B cell (primary cell): ENCODE data around the gene SDK2. TPM values are rescaled to one million over a fixed set of nuclear protein-coding genes. Genes with fewer than 3 reads are reported as not detected.

ENCODE experiments used
- ATAC-seq: fragments of 200-7000 bp; cut with Tn5 transposase; one replicate; pipeline ENCODE4 v1.10.0; 2021; ENCODE audit warnings: low read depth, mild to moderate bottlenecking, moderate number of reproducible peaks, moderate library complexity
- CTCF ChIA-PET: fragments of 350-600 bp; sonication (Branson Sonifier 250); formaldehyde crosslinking; loops from one replicate; lab custom pipeline; 2021; ENCODE audit warnings: antibody characterized with exemption, inconsistent platforms; lab: Charles Lee
- POLR2A ChIA-PET: fragments of 350-600 bp; sonication (Branson Sonifier 250); formaldehyde crosslinking; loops from one replicate; lab custom pipeline; 2021; ENCODE audit warnings: antibody characterized with exemption; lab: Charles Lee
- DNase-seq: peaks from one replicate; pipeline ENCODE4 v3.0.0; 2013
- H2AFZ ChIP-seq: 2 replicates; pipeline ENCODE4 v1.6.1; 2012; ENCODE audit warnings: mild to moderate bottlenecking, low read depth, low read length; ENCODE audit not compliant: insufficient read depth, poor library complexity, severe bottlenecking
- H3K27ac ChIP-seq, 2 donors: 1 replicate in 1 of 2; 2 replicates in 1 of 2; pipeline ENCODE4 v1.5.1; 2012 to 2013; ENCODE audit warnings: low read length in 2 of 2, mild to moderate bottlenecking in 2 of 2, moderate library complexity in 1 of 2
- H3K27me3 ChIP-seq, 4 experiments: fragments of 200-600 bp in 1 of 4; sonication (generic) in 1 of 4; replicated peaks in 1 of 4; 1 replicate in 2 of 4; 2 replicates in 2 of 4; pipeline versions ENCODE4 v1.6.1 to v1.7.0; 2013 to 2016; ENCODE audit warnings: low read length in 3 of 4, mild to moderate bottlenecking in 2 of 4, mixed read lengths in 1 of 4, moderate library complexity in 1 of 4; ENCODE audit not compliant: insufficient read depth in 4 of 4, control insufficient read depth in 3 of 4; ENCODE audit errors: control extremely low read depth in 1 of 4
- H3K36me3 ChIP-seq, 2 experiments: replicated peaks in 1 of 2; 1 replicate in 1 of 2; 2 replicates in 1 of 2; pipeline versions ENCODE4 v1.6.1 to v1.7.1; 2013; ENCODE audit warnings: low read length in 1 of 2; ENCODE audit not compliant: insufficient read depth in 2 of 2, control insufficient read depth in 1 of 2; ENCODE audit errors: control extremely low read depth in 1 of 2, extremely low read depth in 1 of 2
- H3K4me1 ChIP-seq, 2 donors: fragments of 200-600 bp in 1 of 2; sonication (generic) in 1 of 2; 1 replicate in 1 of 2; 2 replicates in 1 of 2; pipeline versions ENCODE4 v1.5.1 to v1.6.1; 2013 to 2017; ENCODE audit warnings: low read length in 2 of 2; ENCODE audit not compliant: control insufficient read depth in 2 of 2, insufficient read depth in 2 of 2
- H3K4me2 ChIP-seq: replicated peaks from 2 replicates; pipeline ENCODE3; 2012; ENCODE audit warnings: mild to moderate bottlenecking, low read depth, low read length; ENCODE audit not compliant: poor library complexity, severe bottlenecking
- H3K4me3 ChIP-seq, 5 experiments: fragments of 200-600 bp in 1 of 5; sonication (generic) in 1 of 5; 1 replicate in 3 of 5; 2 replicates in 2 of 5; pipeline versions ENCODE4 v1.5.1 to v1.7.0; 2011 to 2016; ENCODE audit warnings: low read length in 4 of 5, mild to moderate bottlenecking in 4 of 5, low read depth in 2 of 5, control low read depth in 1 of 5, moderate library complexity in 1 of 5; ENCODE audit not compliant: insufficient read depth in 1 of 5; ENCODE audit errors: control extremely low read depth in 1 of 5, extremely low read depth in 1 of 5
- H3K79me2 ChIP-seq: fragments of 200-600 bp; sonication (generic); one replicate; pipeline ENCODE4 v1.6.0; 2016; ENCODE audit warnings: low read length; ENCODE audit not compliant: control insufficient read depth, insufficient read depth
- H3K9ac ChIP-seq: fragments of 200-600 bp; sonication (generic); 2 replicates; pipeline ENCODE4 v1.6.1; 2017; ENCODE audit warnings: mild to moderate bottlenecking, low read length, moderate library complexity
- H3K9me3 ChIP-seq, 3 donors: one replicate each; pipeline versions ENCODE4 v1.6.1 to v1.7.1; 2013; ENCODE audit warnings: low read length in 2 of 3; ENCODE audit not compliant: control insufficient read depth in 2 of 3, insufficient read depth in 1 of 3; ENCODE audit errors: control extremely low read depth in 1 of 3
- H4K20me1 ChIP-seq: 2 replicates; pipeline ENCODE4 v1.6.0; 2012; ENCODE audit warnings: mild to moderate bottlenecking, low read length; ENCODE audit not compliant: insufficient read depth, control insufficient read depth, poor library complexity, severe bottlenecking
- H3K27ac Mint-ChIP-seq: one replicate; pipeline ENCODE4 v1.8.0; 2021; ENCODE audit warnings: mixed read lengths
- H3K27me3 Mint-ChIP-seq: one replicate; pipeline ENCODE4 v1.8.0; 2021; ENCODE audit warnings: mixed read lengths
- H3K4me1 Mint-ChIP-seq: one replicate; pipeline ENCODE4 v1.8.0; 2021; ENCODE audit warnings: mixed read lengths
- H3K4me3 Mint-ChIP-seq: one replicate; pipeline ENCODE4 v1.8.0; 2021; ENCODE audit warnings: mixed read lengths
- H3K9me3 Mint-ChIP-seq: one replicate; pipeline ENCODE4 v1.8.0; 2022; ENCODE audit warnings: mixed read lengths; ENCODE audit not compliant: insufficient read depth
- EZH2 ChIP-seq: IDR thresholded peaks from 2 replicates; pipeline ENCODE4 v1.6.1; 2012; ENCODE audit warnings: borderline replicate concordance, low read depth, mild to moderate bottlenecking, moderate library complexity, low read length; ENCODE audit not compliant: insufficient read depth, poor library complexity, severe bottlenecking
- WGBS: methylation state at CpG from one replicate; pipeline ENCODE4 v1.1.5; 2013; ENCODE audit warnings: missing lambda C conversion rate; ENCODE audit not compliant: insufficient coverage; 5-methylcytosine and 5-hydroxymethylcytosine counted together
- intact Hi-C: fragments of 100-400 bp; cut with micrococcal nuclease; formaldehyde crosslinking; loops from one replicate; pipeline ENCODE4 v1.10.0; 2022
- polyA plus RNA-seq: library from polyadenylated mRNA; depleted of rRNA; stranded (reverse); fragments of >200 nt; gene quantifications from 2 replicates; pipeline ENCODE4 v1.2.3, GENCODE V29; 2012
- total RNA-seq, 2 donors: library from RNA; stranded (reverse); fragments of 120-200 nt in 1 of 2; gene quantifications; 1 replicate in 1 of 2; 2 replicates in 1 of 2; pipeline versions ENCODE4 v1.2.3 to v1.2.4, GENCODE V29; 2013 to 2022
- TF ChIP-seq, protein P1 (sequence below): fragments of 200-600 bp; IDR thresholded peaks from one replicate; pipeline ENCODE4 v1.8.0; 2022; ENCODE audit warnings: antibody characterized with exemption, mild to moderate bottlenecking

SDK2 gene
- total and polyA plus RNA-seq, 2 donors (not counting 1 experiment from before 2014, with no cell fraction given): 3.2 to 13.0 TPM

DNA sequence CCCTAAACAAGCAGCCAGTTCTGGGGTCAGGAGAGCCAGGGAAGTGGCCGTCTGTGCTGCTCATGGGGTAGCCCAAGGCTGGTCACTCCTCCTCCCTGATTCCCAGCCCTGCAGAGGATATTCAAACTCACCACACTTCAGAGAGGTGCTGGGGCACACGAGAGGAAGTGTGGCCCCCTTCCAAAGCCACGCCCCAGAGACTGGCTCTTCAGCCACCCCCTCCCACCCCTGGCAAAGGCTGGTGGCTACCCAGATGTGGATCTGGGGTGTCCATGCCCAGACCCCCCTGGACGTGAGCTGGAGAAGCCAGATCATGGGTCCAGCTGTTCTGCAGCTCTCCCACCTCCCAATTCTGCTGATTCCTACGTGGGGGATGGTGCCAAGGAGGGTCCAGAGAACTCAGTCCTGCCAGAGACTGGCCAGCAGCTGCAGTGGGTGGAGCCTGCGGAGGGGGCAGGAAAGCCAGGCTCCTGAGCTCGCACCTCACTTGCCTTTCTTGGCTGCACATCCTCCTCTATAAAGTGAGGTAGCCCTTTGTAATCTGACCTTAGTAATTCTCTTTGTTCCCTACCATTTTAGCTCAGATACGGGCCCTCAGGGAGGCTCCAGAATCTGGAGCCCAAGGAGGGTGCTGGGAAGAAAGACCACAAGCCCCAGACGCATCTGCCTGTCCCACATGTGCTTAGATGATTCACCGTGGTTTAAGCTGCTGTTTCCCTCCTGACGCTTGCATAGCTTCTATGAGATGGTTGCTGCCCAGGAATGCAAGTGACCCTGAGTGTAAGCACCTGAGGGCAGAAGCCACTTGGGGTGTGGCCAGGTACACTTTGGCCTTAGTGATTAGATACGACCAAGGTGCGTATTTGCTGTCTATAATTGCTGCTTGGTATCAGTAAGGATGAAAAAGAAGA, 15.3 kb downstream of the SDK2 start:
- TF ChIP-seq, protein P1, sequence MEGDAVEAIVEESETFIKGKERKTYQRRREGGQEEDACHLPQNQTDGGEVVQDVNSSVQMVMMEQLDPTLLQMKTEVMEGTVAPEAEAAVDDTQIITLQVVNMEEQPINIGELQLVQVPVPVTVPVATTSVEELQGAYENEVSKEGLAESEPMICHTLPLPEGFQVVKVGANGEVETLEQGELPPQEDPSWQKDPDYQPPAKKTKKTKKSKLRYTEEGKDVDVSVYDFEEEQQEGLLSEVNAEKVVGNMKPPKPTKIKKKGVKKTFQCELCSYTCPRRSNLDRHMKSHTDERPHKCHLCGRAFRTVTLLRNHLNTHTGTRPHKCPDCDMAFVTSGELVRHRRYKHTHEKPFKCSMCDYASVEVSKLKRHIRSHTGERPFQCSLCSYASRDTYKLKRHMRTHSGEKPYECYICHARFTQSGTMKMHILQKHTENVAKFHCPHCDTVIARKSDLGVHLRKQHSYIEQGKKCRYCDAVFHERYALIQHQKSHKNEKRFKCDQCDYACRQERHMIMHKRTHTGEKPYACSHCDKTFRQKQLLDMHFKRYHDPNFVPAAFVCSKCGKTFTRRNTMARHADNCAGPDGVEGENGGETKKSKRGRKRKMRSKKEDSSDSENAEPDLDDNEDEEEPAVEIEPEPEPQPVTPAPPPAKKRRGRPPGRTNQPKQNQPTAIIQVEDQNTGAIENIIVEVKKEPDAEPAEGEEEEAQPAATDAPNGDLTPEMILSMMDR: no peak
- TF ChIP-seq EZH2: no peak
- intact Hi-C loops: no loop called here
- Histone ChIP-seq H3K4me1 (peaks cover 0 to 5% of the 10 kb centered on the region in 2 donors), H3K9me3 (peaks cover 0 to 3% (median 0%) of the 10 kb centered on the region in 3 donors), H3K36me3 (no peaks in the 10 kb centered on the region), H3K27ac (no peak overlapping the region), H3K79me2 (peaks cover 69% of the 10 kb centered on the region), H4K20me1 (peaks cover 52% of the 10 kb centered on the region), H3K9ac (no peak overlapping the region), H2AFZ (no peak overlapping the region), H3K27me3 (no peaks in the 10 kb centered on the region), H3K4me2 (no peak overlapping the region), H3K4me3 (no peak overlapping the region)
- ChIA-PET POLR2A (no interaction called here), CTCF (interaction anchor here (1.3 kb wide), 2 partner anchors 16 to 43 kb away, joined by 3 read pairs; no protein-coding TSS in a partner anchor)
- DNase-seq (no peak), ATAC-seq (no peak)
- Mint-ChIP-seq H3K27me3 (no peaks in the 10 kb centered on the region), H3K27ac (no peak overlapping the region), H3K4me3 (no peak overlapping the region), H3K9me3 (no peaks in the 10 kb centered on the region), H3K4me1 (peaks cover 12% of the 10 kb centered on the region)
- 72% methylated on average over 11 of the region's 13 CpGs for WGBS
